ENCODE measurements around the gene LRRC31.

- TF ChIP-seq CTCF (IDR thresholded peaks at IDR 0.05) (no peak), POLR2A (IDR thresholded peaks at IDR 0.05; ENCODE audit: low read depth) (no peak), POLR2AphosphoS5 (IDR thresholded peaks at IDR 0.05) (no peak)
Observed at GRCh38 chr3:169905404-169905803, 35.7 kb upstream of the LRRC31 start.

Data from esophagus muscularis mucosa (tissue), 3 donors.